H9 (cell line): Measurements from ENCODE around the gene DPH7. TPM values are rescaled to one million over a fixed set of nuclear protein-coding genes. Genes with fewer than 3 reads are reported as not detected.

Experiments used
- DNase-seq: peaks from one replicate; pipeline ENCODE4 v3.0.0-alpha.2; 2017
- H2AFZ ChIP-seq: one replicate; pipeline ENCODE4 v1.6.1; 2013; ENCODE audit warnings: mild to moderate bottlenecking, low read length, control low read depth, moderate library complexity
- H2AK5ac ChIP-seq: 2 replicates; pipeline ENCODE4 v1.6.1; 2013; ENCODE audit warnings: low read length, control low read depth, mixed read lengths; ENCODE audit not compliant: insufficient read length
- H2BK120ac ChIP-seq: one replicate; pipeline ENCODE4 v1.6.1; 2013; ENCODE audit warnings: low read depth, mild to moderate bottlenecking, low read length, control low read depth, inconsistent platforms; ENCODE audit not compliant: poor library complexity, severe bottlenecking
- H2BK12ac ChIP-seq: 2 replicates; pipeline ENCODE4 v1.6.1; 2013; ENCODE audit warnings: low read length, control low read depth, mixed read lengths, low read depth; ENCODE audit not compliant: insufficient read length
- H2BK15ac ChIP-seq: 2 replicates; pipeline ENCODE4 v1.6.1; 2013; ENCODE audit warnings: low read depth, low read length, control low read depth
- H2BK20ac ChIP-seq: one replicate; pipeline ENCODE4 v1.6.1; 2013; ENCODE audit warnings: low read depth, mild to moderate bottlenecking, low read length, control low read depth, inconsistent platforms; ENCODE audit not compliant: poor library complexity, severe bottlenecking
- H2BK5ac ChIP-seq: 2 replicates; pipeline ENCODE4 v1.6.1; 2013; ENCODE audit warnings: low read length, control low read depth, mixed read lengths; ENCODE audit not compliant: insufficient read length
- H3K14ac ChIP-seq: 2 replicates; pipeline ENCODE4 v1.6.1; 2013; ENCODE audit warnings: low read length, control low read depth; ENCODE audit not compliant: insufficient read depth
- H3K18ac ChIP-seq: 2 replicates; pipeline ENCODE4 v1.6.1; 2013; ENCODE audit warnings: low read depth, mild to moderate bottlenecking, mixed read lengths, low read length, control low read depth; ENCODE audit not compliant: insufficient read length
- H3K23ac ChIP-seq: 2 replicates; pipeline ENCODE4 v1.6.1; 2013; ENCODE audit warnings: low read length, control low read depth, mixed read lengths, low read depth; ENCODE audit not compliant: insufficient read length
- H3K23me2 ChIP-seq: 2 replicates; pipeline ENCODE4 v1.6.1; 2013; ENCODE audit warnings: low read depth, mild to moderate bottlenecking, mixed read lengths, low read length, control low read depth; ENCODE audit not compliant: insufficient read length, poor library complexity, severe bottlenecking
- H3K27ac ChIP-seq: 2 replicates; pipeline ENCODE4 v1.5.1; 2013; ENCODE audit warnings: low read length, control low read depth, mixed read lengths, low read depth; ENCODE audit not compliant: insufficient read length
- H3K27me3 ChIP-seq: 2 replicates; pipeline ENCODE4 v1.6.1; 2013; ENCODE audit warnings: low read length, control low read depth, inconsistent platforms; ENCODE audit not compliant: insufficient read depth
- H3K4ac ChIP-seq: 2 replicates; pipeline ENCODE4 v1.6.1; 2013; ENCODE audit warnings: low read depth, mild to moderate bottlenecking, control low read depth, inconsistent platforms, low read length, moderate library complexity
- H3K4me1 ChIP-seq: 2 replicates; pipeline ENCODE4 v1.6.1; 2013; ENCODE audit warnings: low read length, control low read depth, inconsistent platforms; ENCODE audit not compliant: insufficient read depth
- H3K4me2 ChIP-seq: 2 replicates; pipeline ENCODE4 v1.6.1; 2013; ENCODE audit warnings: low read length, control low read depth, mixed read lengths; ENCODE audit not compliant: insufficient read length, insufficient read depth
- H3K56ac ChIP-seq: 2 replicates; pipeline ENCODE4 v1.6.1; 2013; ENCODE audit warnings: low read depth, mild to moderate bottlenecking, mixed read lengths, low read length, control low read depth; ENCODE audit not compliant: insufficient read length
- H3K79me1 ChIP-seq: 2 replicates; pipeline ENCODE4 v1.6.1; 2013; ENCODE audit warnings: low read depth, mild to moderate bottlenecking, moderate library complexity, low read length, control low read depth, inconsistent platforms; ENCODE audit not compliant: insufficient read depth, poor library complexity, severe bottlenecking
- H3K79me2 ChIP-seq: 2 replicates; pipeline ENCODE4 v1.6.1; 2013; ENCODE audit warnings: low read length, control low read depth, inconsistent platforms; ENCODE audit not compliant: insufficient read depth
- H3K9ac ChIP-seq: 2 replicates; pipeline ENCODE4 v1.6.1; 2013; ENCODE audit warnings: low read length, control low read depth, mixed read lengths; ENCODE audit not compliant: insufficient read length; ENCODE audit errors: extremely low read depth
- H3K9me3 ChIP-seq: one replicate; pipeline ENCODE4 v1.6.1; 2013; ENCODE audit warnings: low read depth, low read length, inconsistent platforms; ENCODE audit not compliant: control insufficient read depth
- H3T11ph ChIP-seq: one replicate; pipeline ENCODE4 v1.6.1; 2013; ENCODE audit warnings: mild to moderate bottlenecking, low read length, control low read depth, inconsistent platforms
- H4K20me1 ChIP-seq: one replicate; pipeline ENCODE4 v1.6.1; 2013; ENCODE audit not compliant: control insufficient read depth, insufficient read length, insufficient read depth
- H4K5ac ChIP-seq: 2 replicates; pipeline ENCODE4 v1.6.1; 2013; ENCODE audit warnings: low read depth, mild to moderate bottlenecking, mixed read lengths, low read length, control low read depth; ENCODE audit not compliant: insufficient read length
- H4K8ac ChIP-seq: replicated peaks from 2 replicates; pipeline ENCODE4 v1.6.1; 2013; ENCODE audit warnings: low read length, control low read depth, mixed read lengths, low read depth; ENCODE audit not compliant: insufficient read length
- H4K91ac ChIP-seq: 2 replicates; pipeline ENCODE4 v1.6.1; 2013; ENCODE audit warnings: low read depth, mild to moderate bottlenecking, moderate library complexity, mixed read lengths, low read length, control low read depth; ENCODE audit not compliant: insufficient read length
- H3K27ac Mint-ChIP-seq, 3 experiments: 2 replicates in 2 of 3; 3 replicates in 1 of 3; pipeline ENCODE4 v1.8.0; 2020 to 2021; ENCODE audit warnings: mixed read lengths in 3 of 3, mild to moderate bottlenecking in 1 of 3, moderate library complexity in 1 of 3
- H3K27me3 Mint-ChIP-seq: 2 replicates; pipeline ENCODE4 v1.8.0; 2021; ENCODE audit warnings: low read depth, mild to moderate bottlenecking, moderate library complexity, mixed read lengths
- H3K36me3 Mint-ChIP-seq, 3 experiments: 2 replicates in 2 of 3; 3 replicates in 1 of 3; pipeline ENCODE4 v1.8.0; 2020 to 2021; ENCODE audit warnings: low read depth in 3 of 3, mixed read lengths in 3 of 3; ENCODE audit not compliant: insufficient read depth in 1 of 3
- H3K4me1 Mint-ChIP-seq, 2 experiments: 2 replicates each; pipeline ENCODE4 v1.8.0; 2020; ENCODE audit warnings: mixed read lengths in 2 of 2
- H3K4me3 Mint-ChIP-seq, 2 experiments: 2 replicates in 1 of 2; 3 replicates in 1 of 2; pipeline ENCODE4 v1.8.0; 2020 to 2021; ENCODE audit warnings: mild to moderate bottlenecking in 2 of 2, mixed read lengths in 2 of 2, moderate library complexity in 1 of 2
- H3K9me3 Mint-ChIP-seq, 2 experiments: 2 replicates in 1 of 2; 3 replicates in 1 of 2; pipeline ENCODE4 v1.8.0; 2020; ENCODE audit warnings: mild to moderate bottlenecking in 2 of 2, mixed read lengths in 2 of 2, moderate library complexity in 1 of 2
- WGBS: extraction: QIAGEN DNeasy Blood & Tissue Kit; methylation state at CpG from one replicate; pipeline ENCODE4 v1.1.7; 2013; ENCODE audit warnings: missing lambda C conversion rate, low lambda C conversion rate, mixed read lengths; ENCODE audit not compliant: insufficient read length; ENCODE audit errors: extremely low coverage; 5-methylcytosine and 5-hydroxymethylcytosine counted together
- total RNA-seq: library from RNA; stranded (reverse); gene quantifications from 2 replicates; pipeline ENCODE4 v1.2.1, GENCODE V29; 2021
- TF ChIP-seq, protein P1 (sequence below): fragments of 200-600 bp; sonication (generic); conservative IDR thresholded peaks from 3 replicates; pipeline ENCODE4 v1.8.0; 2021; ENCODE audit warnings: antibody characterized with exemption, mild to moderate bottlenecking

DPH7 gene
- total RNA-seq, 1 experiment from 2014 or later = 51.3 TPM

DNA sequence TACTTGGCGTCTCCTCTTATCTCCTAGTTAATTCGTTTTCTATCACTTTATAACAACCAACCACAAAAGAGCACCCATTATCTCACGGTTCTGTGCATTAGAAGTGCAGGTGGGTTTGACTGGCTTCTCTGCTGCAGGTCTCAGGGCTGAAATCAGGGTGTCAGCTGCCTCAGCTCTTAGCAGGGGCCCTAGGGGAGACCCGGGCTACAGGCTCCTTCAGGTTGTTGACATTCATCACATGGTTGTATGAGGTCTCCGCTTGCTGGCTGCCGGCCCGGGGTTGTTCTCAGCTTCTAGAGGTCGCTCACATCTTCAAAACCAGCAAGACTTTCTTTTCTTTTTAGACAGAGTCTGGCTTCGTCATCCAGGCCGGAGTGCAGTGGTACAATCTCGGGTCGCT, 14.5 kb upstream of the DPH7 start:
- no peak overlapping the region for H2BK15ac ChIP-seq
- no peak overlapping the region for H3K4me3 Mint-ChIP-seq

More for the DNA sequence above, 14.5 kb upstream of the DPH7 start:
- H2AFZ ChIP-seq = no peak overlapping the region
- no peak overlapping the region for H3K23ac ChIP-seq
- peaks cover 9% of the 10 kb centered on the region for H3K23me2 ChIP-seq
- no peaks in the 10 kb centered on the region for H4K20me1 ChIP-seq
- no peaks in the 10 kb centered on the region for H3K9me3 ChIP-seq
- Mint-ChIP-seq H3K9me3 (no peaks in the 10 kb centered on the region; a peak in 1 of 5 replicates), H3K27ac (no peak overlapping the region), H3K27me3 (peaks cover 14% of the 10 kb centered on the region), H3K36me3 (peaks cover 5 to 14% (median 7%) of the 10 kb centered on the region in 3 experiments; a peak in 5 of 7 replicates), H3K4me1 (peaks cover 5 to 11% of the 10 kb centered on the region in 2 experiments)
- H3K56ac ChIP-seq = no peak overlapping the region
- H4K8ac ChIP-seq = no peak overlapping the region
- H2AK5ac ChIP-seq = no peak overlapping the region
- H3K18ac ChIP-seq = no peak overlapping the region
- peaks cover 4% of the 10 kb centered on the region; the same call in 1 of the 2 replicates for H3K79me2 ChIP-seq
- H3K4ac ChIP-seq = no peak overlapping the region
- H3K79me1 ChIP-seq = peaks cover 6% of the 10 kb centered on the region
- H4K91ac ChIP-seq = no peak overlapping the region
- H2BK5ac ChIP-seq = no peak overlapping the region
- H3K14ac ChIP-seq = no peak overlapping the region
- no peak overlapping the region for H2BK120ac ChIP-seq
- no peak overlapping the region for H3T11ph ChIP-seq
- H2BK20ac ChIP-seq = no peak overlapping the region
- H3K9ac ChIP-seq = no peak overlapping the region
- TF ChIP-seq, protein P1, sequence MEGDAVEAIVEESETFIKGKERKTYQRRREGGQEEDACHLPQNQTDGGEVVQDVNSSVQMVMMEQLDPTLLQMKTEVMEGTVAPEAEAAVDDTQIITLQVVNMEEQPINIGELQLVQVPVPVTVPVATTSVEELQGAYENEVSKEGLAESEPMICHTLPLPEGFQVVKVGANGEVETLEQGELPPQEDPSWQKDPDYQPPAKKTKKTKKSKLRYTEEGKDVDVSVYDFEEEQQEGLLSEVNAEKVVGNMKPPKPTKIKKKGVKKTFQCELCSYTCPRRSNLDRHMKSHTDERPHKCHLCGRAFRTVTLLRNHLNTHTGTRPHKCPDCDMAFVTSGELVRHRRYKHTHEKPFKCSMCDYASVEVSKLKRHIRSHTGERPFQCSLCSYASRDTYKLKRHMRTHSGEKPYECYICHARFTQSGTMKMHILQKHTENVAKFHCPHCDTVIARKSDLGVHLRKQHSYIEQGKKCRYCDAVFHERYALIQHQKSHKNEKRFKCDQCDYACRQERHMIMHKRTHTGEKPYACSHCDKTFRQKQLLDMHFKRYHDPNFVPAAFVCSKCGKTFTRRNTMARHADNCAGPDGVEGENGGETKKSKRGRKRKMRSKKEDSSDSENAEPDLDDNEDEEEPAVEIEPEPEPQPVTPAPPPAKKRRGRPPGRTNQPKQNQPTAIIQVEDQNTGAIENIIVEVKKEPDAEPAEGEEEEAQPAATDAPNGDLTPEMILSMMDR = no peak
- no peak overlapping the region for H3K27ac ChIP-seq
- no peak overlapping the region for H4K5ac ChIP-seq
- H3K4me1 ChIP-seq = peaks cover 4% of the 10 kb centered on the region; the same call in 1 of the 2 replicates
- no peak overlapping the region for H2BK12ac ChIP-seq
- no peak overlapping the region for H3K4me2 ChIP-seq
- no peaks in the 10 kb centered on the region for H3K27me3 ChIP-seq
- no CpG with 5 or more reads among the region's 12 CpGs for WGBS
- no peak for DNase-seq
